ENCODE results near the gene ASGR2.

DNA sequence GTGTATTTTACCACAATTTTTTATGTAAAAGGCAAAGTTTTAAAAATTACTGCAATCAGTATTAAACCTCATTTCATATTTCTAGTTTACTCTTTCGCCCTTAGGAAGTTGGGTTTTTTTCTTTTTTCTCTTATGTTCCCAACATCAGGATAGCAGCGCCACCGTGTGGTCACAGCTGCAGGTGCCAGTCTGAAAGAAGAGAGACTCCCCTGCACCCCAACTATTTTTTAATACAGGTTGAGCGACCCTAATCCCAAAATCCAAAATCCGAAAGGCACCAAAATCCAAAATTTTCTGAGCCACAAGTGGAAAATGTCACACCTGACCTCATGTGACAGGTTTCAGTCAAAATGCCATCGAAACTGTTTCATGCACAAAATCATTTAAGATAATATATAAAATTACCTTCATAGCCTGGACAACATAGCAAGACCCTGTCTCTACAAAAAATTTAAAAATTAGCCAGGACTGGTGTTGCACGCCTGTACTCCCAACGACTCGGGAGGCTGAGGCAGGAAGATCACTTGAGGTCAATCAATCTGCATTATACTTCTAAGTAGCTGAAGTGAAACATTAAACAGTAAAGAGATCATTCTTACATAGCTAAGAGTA is 21.8 kb upstream of the ASGR2 start:
- TF ChIP-seq, protein P1, sequence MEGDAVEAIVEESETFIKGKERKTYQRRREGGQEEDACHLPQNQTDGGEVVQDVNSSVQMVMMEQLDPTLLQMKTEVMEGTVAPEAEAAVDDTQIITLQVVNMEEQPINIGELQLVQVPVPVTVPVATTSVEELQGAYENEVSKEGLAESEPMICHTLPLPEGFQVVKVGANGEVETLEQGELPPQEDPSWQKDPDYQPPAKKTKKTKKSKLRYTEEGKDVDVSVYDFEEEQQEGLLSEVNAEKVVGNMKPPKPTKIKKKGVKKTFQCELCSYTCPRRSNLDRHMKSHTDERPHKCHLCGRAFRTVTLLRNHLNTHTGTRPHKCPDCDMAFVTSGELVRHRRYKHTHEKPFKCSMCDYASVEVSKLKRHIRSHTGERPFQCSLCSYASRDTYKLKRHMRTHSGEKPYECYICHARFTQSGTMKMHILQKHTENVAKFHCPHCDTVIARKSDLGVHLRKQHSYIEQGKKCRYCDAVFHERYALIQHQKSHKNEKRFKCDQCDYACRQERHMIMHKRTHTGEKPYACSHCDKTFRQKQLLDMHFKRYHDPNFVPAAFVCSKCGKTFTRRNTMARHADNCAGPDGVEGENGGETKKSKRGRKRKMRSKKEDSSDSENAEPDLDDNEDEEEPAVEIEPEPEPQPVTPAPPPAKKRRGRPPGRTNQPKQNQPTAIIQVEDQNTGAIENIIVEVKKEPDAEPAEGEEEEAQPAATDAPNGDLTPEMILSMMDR (IDR thresholded peaks at IDR 0.05; ENCODE audit: borderline replicate concordance, extremely low read depth, low read length, poor library complexity, severe bottlenecking), result peak; percentile 92
- TF ChIP-seq EZH2 (IDR thresholded peaks at IDR 0.05; ENCODE audit: borderline replicate concordance, low read depth, low read length, severe bottlenecking), result no peak
